ENCODE measurements around the gene PEX6.

Gene PEX6

GRCh38 chr6:43020847-43021246 lies 41.9 kb upstream of the PEX6 start:
- peak overlapping the region in 1 of 2 experiments; percentile 81 for H3K4ac ChIP-seq (ENCODE audit: low read depth in 1 of 2, low read length in 2 of 2)
- H3K23ac ChIP-seq (ENCODE audit: low read length in 2 of 2) = no peak overlapping the region
- H3K9me3 ChIP-seq (ENCODE audit: control insufficient read depth, low read length) = no peaks in the 10 kb centered on the region
- peak overlapping the region; percentile 0 for H4K91ac ChIP-seq (ENCODE audit: low read length)
- peaks cover 24% of the 10 kb centered on the region for H3K79me1 ChIP-seq (replicated peaks; ENCODE audit: low read length, poor library complexity, severe bottlenecking)
- H3K27me3 ChIP-seq (ENCODE audit: control insufficient read depth in 1 of 2, insufficient read depth in 1 of 2, low read length in 2 of 2) = no peaks in the 10 kb centered on the region
- H3K9ac ChIP-seq (ENCODE audit: low read length) = peak overlapping the region; percentile 98
- H3K36me3 ChIP-seq (ENCODE audit: control insufficient read depth in 1 of 2, insufficient read depth in 2 of 2, low read depth in 1 of 2, low read length in 2 of 2) = peaks cover 62 to 70% of the 10 kb centered on the region in 2 experiments
- H2AFZ ChIP-seq (ENCODE audit: low read depth, low read length) = no peak overlapping the region
- no peak overlapping the region for H2BK120ac ChIP-seq (ENCODE audit: low read depth, low read length)
- peak overlapping the region; percentile 78 for H3K27ac ChIP-seq (ENCODE audit: low read length, poor library complexity, severe bottlenecking)
- no peak overlapping the region for H2BK12ac ChIP-seq (ENCODE audit: low read length in 2 of 2)
- peak; percentile 44 for DNase-seq
- H4K8ac ChIP-seq (ENCODE audit: low read length) = peak overlapping the region; percentile 20
- WGBS = 57% methylated on average over 1 of the region's 5 CpGs
- H3K18ac ChIP-seq (ENCODE audit: low read depth in 1 of 2, low read length in 2 of 2) = no peak overlapping the region
- peaks cover 31% of the 10 kb centered on the region for H3K4me1 ChIP-seq (ENCODE audit: control insufficient read depth, insufficient read depth, low read depth, low read length)
- peak overlapping the region; percentile 86 for H3K4me2 ChIP-seq (ENCODE audit: low read length, poor library complexity, severe bottlenecking)
- no peak overlapping the region for H2BK15ac ChIP-seq (ENCODE audit: low read depth, poor library complexity, severe bottlenecking)
- H3K4me3 ChIP-seq (ENCODE audit: insufficient read depth in 1 of 2, low read depth in 1 of 2, low read length in 2 of 2) = peak overlapping the region in 1 of 2 experiments; percentile 98
- H3K14ac ChIP-seq (ENCODE audit: low read length in 2 of 2) = no peak overlapping the region
- peak overlapping the region; percentile 86 for H2AK5ac ChIP-seq (ENCODE audit: low read length, severe bottlenecking)
- no peak overlapping the region for H2BK5ac ChIP-seq (ENCODE audit: low read depth, low read length, poor library complexity, severe bottlenecking)

- peaks cover 34% of the 10 kb centered on the region for H3K4me1 ChIP-seq (ENCODE audit: control insufficient read depth, insufficient read depth, low read depth, low read length)
- no peak overlapping the region for H3K4ac ChIP-seq (ENCODE audit: low read depth in 1 of 2, low read length in 2 of 2)
- no peak overlapping the region for H3K14ac ChIP-seq (ENCODE audit: low read length in 2 of 2)
- no peak overlapping the region for H2BK120ac ChIP-seq (ENCODE audit: low read depth, low read length)
- no peak overlapping the region for H4K8ac ChIP-seq (ENCODE audit: low read length)
- no peak overlapping the region for H3K27ac ChIP-seq (ENCODE audit: low read length, poor library complexity, severe bottlenecking)
- H3K18ac ChIP-seq (ENCODE audit: low read depth in 1 of 2, low read length in 2 of 2) = no peak overlapping the region
- H2AFZ ChIP-seq (ENCODE audit: low read depth, low read length) = no peak overlapping the region
- peak overlapping the region; percentile 98 for H3K9ac ChIP-seq (ENCODE audit: low read length)
- 100% methylated on average over 2 of the region's 3 CpGs for WGBS
- H3K4me2 ChIP-seq (ENCODE audit: low read length, poor library complexity, severe bottlenecking) = no peak overlapping the region
- H2BK15ac ChIP-seq (ENCODE audit: low read depth, poor library complexity, severe bottlenecking) = no peak overlapping the region
- H3K23ac ChIP-seq (ENCODE audit: low read length in 2 of 2) = no peak overlapping the region
- H2BK12ac ChIP-seq (ENCODE audit: low read length in 2 of 2) = no peak overlapping the region
- H4K91ac ChIP-seq (ENCODE audit: low read length) = no peak overlapping the region
- H2AK5ac ChIP-seq (ENCODE audit: low read length, severe bottlenecking) = no peak overlapping the region
- peaks cover 57 to 66% of the 10 kb centered on the region in 2 experiments for H3K36me3 ChIP-seq (ENCODE audit: control insufficient read depth in 1 of 2, insufficient read depth in 2 of 2, low read depth in 1 of 2, low read length in 2 of 2)
- DNase-seq = no peak
- no peaks in the 10 kb centered on the region for H3K27me3 ChIP-seq (ENCODE audit: control insufficient read depth in 1 of 2, insufficient read depth in 1 of 2, low read length in 2 of 2)
- no peaks in the 10 kb centered on the region for H3K9me3 ChIP-seq (ENCODE audit: control insufficient read depth, low read length)
- peaks cover 24% of the 10 kb centered on the region for H3K79me1 ChIP-seq (replicated peaks; ENCODE audit: low read length, poor library complexity, severe bottlenecking)
- no peak overlapping the region for H3K4me3 ChIP-seq (ENCODE audit: insufficient read depth in 1 of 2, low read depth in 1 of 2, low read length in 2 of 2)
- H2BK5ac ChIP-seq (ENCODE audit: low read depth, low read length, poor library complexity, severe bottlenecking) = no peak overlapping the region
Measured at GRCh38 chr6:43020052-43020705, 41.2 kb upstream of the PEX6 start.

GRCh38 chr6:43019152-43019551 lies 40.2 kb upstream of the PEX6 start:
- Histone ChIP-seq H3K9ac (ENCODE audit: low read length) (peak overlapping the region; percentile 98), H3K36me3 (ENCODE audit: control insufficient read depth in 1 of 2, insufficient read depth in 2 of 2, low read depth in 1 of 2, low read length in 2 of 2) (peaks cover 49 to 56% of the 10 kb centered on the region in 2 experiments), H3K18ac (ENCODE audit: low read depth in 1 of 2, low read length in 2 of 2) (no peak overlapping the region), H3K4me1 (ENCODE audit: control insufficient read depth, insufficient read depth, low read depth, low read length) (peaks cover 34% of the 10 kb centered on the region), H3K4me3 (ENCODE audit: insufficient read depth in 1 of 2, low read depth in 1 of 2, low read length in 2 of 2) (no peak overlapping the region), H3K79me1 (replicated peaks; ENCODE audit: low read length, poor library complexity, severe bottlenecking) (peaks cover 21% of the 10 kb centered on the region), H3K23ac (ENCODE audit: low read length in 2 of 2) (no peak overlapping the region), H3K14ac (ENCODE audit: low read length in 2 of 2) (no peak overlapping the region), H3K27ac (ENCODE audit: low read length, poor library complexity, severe bottlenecking) (no peak overlapping the region), H3K27me3 (ENCODE audit: control insufficient read depth in 1 of 2, insufficient read depth in 1 of 2, low read length in 2 of 2) (no peaks in the 10 kb centered on the region), H2BK120ac (ENCODE audit: low read depth, low read length) (no peak overlapping the region), H4K8ac (ENCODE audit: low read length) (no peak overlapping the region), H2BK15ac (ENCODE audit: low read depth, poor library complexity, severe bottlenecking) (no peak overlapping the region), H3K4ac (ENCODE audit: low read depth in 1 of 2, low read length in 2 of 2) (no peak overlapping the region), H2BK5ac (ENCODE audit: low read depth, low read length, poor library complexity, severe bottlenecking) (no peak overlapping the region), H2AFZ (ENCODE audit: low read depth, low read length) (no peak overlapping the region), H3K9me3 (ENCODE audit: control insufficient read depth, low read length) (no peaks in the 10 kb centered on the region), H4K91ac (ENCODE audit: low read length) (no peak overlapping the region), H2AK5ac (ENCODE audit: low read length, severe bottlenecking) (no peak overlapping the region), H2BK12ac (ENCODE audit: low read length in 2 of 2) (no peak overlapping the region), H3K4me2 (ENCODE audit: low read length, poor library complexity, severe bottlenecking) (no peak overlapping the region)
- WGBS = 100% methylated on average over 2 of the region's 2 CpGs
- no peak for DNase-seq

GRCh38 chr6:43016943-43017334 lies 38.0 kb upstream of the PEX6 start:
- Histone ChIP-seq H3K4me2 (ENCODE audit: low read length, poor library complexity, severe bottlenecking) (no peak overlapping the region), H3K4ac (ENCODE audit: low read depth in 1 of 2, low read length in 2 of 2) (peak overlapping the region in 1 of 2 experiments; percentile 6), H2AFZ (ENCODE audit: low read depth, low read length) (no peak overlapping the region), H4K8ac (ENCODE audit: low read length) (peak overlapping the region; percentile 32), H2BK12ac (ENCODE audit: low read length in 2 of 2) (no peak overlapping the region), H2BK120ac (ENCODE audit: low read depth, low read length) (no peak overlapping the region), H2AK5ac (ENCODE audit: low read length, severe bottlenecking) (no peak overlapping the region), H3K4me1 (ENCODE audit: control insufficient read depth, insufficient read depth, low read depth, low read length) (peaks cover 37% of the 10 kb centered on the region), H3K9me3 (ENCODE audit: control insufficient read depth, low read length) (no peaks in the 10 kb centered on the region), H3K14ac (ENCODE audit: low read length in 2 of 2) (no peak overlapping the region), H2BK15ac (ENCODE audit: low read depth, poor library complexity, severe bottlenecking) (no peak overlapping the region), H3K18ac (ENCODE audit: low read depth in 1 of 2, low read length in 2 of 2) (no peak overlapping the region), H3K9ac (ENCODE audit: low read length) (peak overlapping the region; percentile 60), H3K79me1 (replicated peaks; ENCODE audit: low read length, poor library complexity, severe bottlenecking) (peaks cover 24% of the 10 kb centered on the region), H3K27ac (ENCODE audit: low read length, poor library complexity, severe bottlenecking) (no peak overlapping the region), H3K27me3 (ENCODE audit: control insufficient read depth in 1 of 2, insufficient read depth in 1 of 2, low read length in 2 of 2) (no peaks in the 10 kb centered on the region), H3K36me3 (ENCODE audit: control insufficient read depth in 1 of 2, insufficient read depth in 2 of 2, low read depth in 1 of 2, low read length in 2 of 2) (peaks cover 49 to 54% of the 10 kb centered on the region in 2 experiments), H4K91ac (ENCODE audit: low read length) (peak overlapping the region; percentile 28), H3K23ac (ENCODE audit: low read length in 2 of 2) (no peak overlapping the region), H3K4me3 (ENCODE audit: insufficient read depth in 1 of 2, low read depth in 1 of 2, low read length in 2 of 2) (peak overlapping the region in 1 of 2 experiments; percentile 58), H2BK5ac (ENCODE audit: low read depth, low read length, poor library complexity, severe bottlenecking) (no peak overlapping the region)
- no peak for DNase-seq
- 97% methylated on average over 12 of the region's 12 CpGs for WGBS
